ENCODE results near the gene INO80B. TPM values are rescaled to one million over a fixed set of nuclear protein-coding genes. Genes with fewer than 3 reads are reported as not detected.
A peak's percentile ranks its signal among the peaks of the same experiment; 100 is the strongest.

Gene INO80B
- total and polyA plus RNA-seq, 2 of the 8 experiments (the other 6 are each of a cell fraction or from before 2014, with no cell fraction given), result 3.9 to 18.5 TPM

DNA sequence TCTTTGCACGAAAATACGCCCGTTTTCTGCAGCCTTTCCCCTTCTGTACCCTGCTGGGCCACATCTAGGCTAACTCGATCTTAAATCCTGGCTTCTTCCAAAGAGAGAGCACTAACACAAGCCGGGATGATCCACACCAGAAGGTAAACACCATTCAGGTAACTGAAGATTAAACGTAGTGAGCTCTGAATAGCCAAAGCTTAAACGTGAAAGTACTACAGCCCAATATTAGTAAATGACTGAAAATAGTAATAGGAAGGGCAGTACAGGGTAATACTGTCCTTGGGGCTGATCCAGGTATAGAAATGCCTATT, 18.0 kb downstream of the INO80B start:
- Histone ChIP-seq H3K27me3 (replicated peaks in 1 of 4; ENCODE audit: control insufficient read depth in 3 of 4, extremely low read depth in 1 of 4, insufficient read depth in 3 of 4, low read length in 3 of 4) (no peaks in the 10 kb centered on the region), H3K4me3 (ENCODE audit: extremely low read depth in 1 of 4, insufficient read depth in 2 of 4, low read depth in 3 of 4, low read length in 4 of 4) (peak overlapping the region; percentile 77 to 95 (median 87)), H4K8ac (ENCODE audit: extremely low read depth, insufficient read depth, low read length) (peak overlapping the region; percentile 94; the same call in 1 of the 2 replicates), H2BK20ac (ENCODE audit: low read length) (no peak overlapping the region), H3K56ac (replicated peaks; ENCODE audit: insufficient read length, low read depth, low read length) (peak overlapping the region; percentile 91), H2BK15ac (ENCODE audit: low read length) (no peak overlapping the region), H2AFZ (ENCODE audit: low read length) (peak overlapping the region; percentile 88), H4K5ac (ENCODE audit: insufficient read length, low read depth, low read length) (peak overlapping the region; percentile 46), H3K27ac (ENCODE audit: low read depth, low read length) (peak overlapping the region; percentile 79), H4K91ac (replicated peaks; ENCODE audit: insufficient read length, low read length) (peak overlapping the region; percentile 45), H2BK12ac (ENCODE audit: low read depth, low read length) (no peak overlapping the region), H3K18ac (ENCODE audit: extremely low read depth, low read length) (no peak overlapping the region), H2BK5ac (ENCODE audit: low read depth, low read length) (no peak overlapping the region; the same call in 1 of the 2 replicates), H3K23ac (ENCODE audit: insufficient read length) (no peak overlapping the region), H3K4ac (replicated peaks; ENCODE audit: insufficient read length, low read depth, low read length) (peak overlapping the region; percentile 80), H3K14ac (ENCODE audit: insufficient read length) (no peak overlapping the region), H2AK5ac (ENCODE audit: low read depth, low read length) (no peak overlapping the region), H3K79me2 (ENCODE audit: control insufficient read depth in 1 of 2, insufficient read depth in 2 of 2, low read length in 2 of 2) (no peaks in the 10 kb centered on the region), H3K36me3 (ENCODE audit: control insufficient read depth in 2 of 4, insufficient read depth in 4 of 4, low read length in 3 of 4) (peaks cover 0 to 4% (median 2%) of the 10 kb centered on the region in 4 experiments; a peak in 6 of 8 replicates), H3K4me2 (ENCODE audit: insufficient read depth in 1 of 2, low read depth in 2 of 2, low read length in 2 of 2) (peak overlapping the region; percentile 97 to 98), H3K23me2 (ENCODE audit: low read depth, low read length) (peaks cover 11% of the 10 kb centered on the region), H3K9me3 (ENCODE audit: insufficient read depth in 2 of 2, low read depth in 1 of 2, low read length in 1 of 2) (no peaks in the 10 kb centered on the region), H3K79me1 (ENCODE audit: low read depth, low read length) (no peaks in the 10 kb centered on the region), H3K4me1 (replicated peaks in 1 of 4; ENCODE audit: control insufficient read depth in 3 of 4, insufficient read depth in 4 of 4, low read length in 3 of 4) (peaks cover 0 to 3% (median 2%) of the 10 kb centered on the region in 4 experiments; a peak in 3 of 7 replicates), H4K20me1 (replicated peaks in 1 of 2; ENCODE audit: control insufficient read depth in 1 of 2, insufficient read depth in 2 of 2, low read length in 2 of 2) (peaks cover 0 to 1% of the 10 kb centered on the region in 2 experiments), H3K9ac (replicated peaks in 1 of 4; ENCODE audit: extremely low read depth in 1 of 4, low read depth in 3 of 4, low read length in 3 of 4) (peak overlapping the region in 3 of 4 experiments; percentile 67 to 77 (median 77); a peak in 6 of 7 replicates), H2BK120ac (replicated peaks; ENCODE audit: low read depth, low read length) (no peak overlapping the region)
- POLR2A ChIA-PET (ENCODE audit: partially characterized antibody), result interaction anchor here (0.9 to 5.2 kb wide), 13 partner anchors 9 to 77 kb away, joined by 3 to 89 read pairs (median 4); partner anchors contain the start of genes AUP1, CCDC142, HTRA2 and INO80B
- WGBS, 2 experiments (ENCODE audit: extremely low coverage in 1 of 2, insufficient coverage in 1 of 2, insufficient read length in 1 of 2, insufficient replicate concordance in 2 of 2, low coverage in 1 of 2, low lambda C conversion rate in 2 of 2, missing lambda C conversion rate in 1 of 2), result 35% methylated on average over 7 of the region's 7 CpGs; no CpG with 5 or more reads in 1 of the 2 experiments
- CTCF ChIA-PET (ENCODE audit: partially characterized antibody), result interaction anchor here (0.6 to 5.7 kb wide), 15 partner anchors 9 to 115 kb away, joined by 3 to 86 read pairs (median 3); partner anchors contain the start of genes AUP1, CCDC142, DQX1 and HTRA2
- DNase-seq (ENCODE audit: low read depth in 1 of 2, low spot score in 2 of 2), result no peak
- TF ChIP-seq EGR1 (IDR thresholded peaks at IDR 0.05; ENCODE audit: borderline replicate concordance, low read depth, low read length), result no peak
- peak; percentile 8 for TF ChIP-seq TAF7 (optimal IDR thresholded peaks at IDR 0.05; ENCODE audit: borderline replicate concordance, low read depth, low read length)
- no peak for FAIRE-seq
